HepG2 (cell line): Measurements from ENCODE around the gene CEP43. TPM values are rescaled to one million over a fixed set of nuclear protein-coding genes. Genes with fewer than 3 reads are reported as not detected.
A peak's percentile ranks its signal among the peaks of the same experiment; 100 is the strongest.

ENCODE experiments used
- ATAC-seq: fragments of 200-7000 bp; cut with Tn5 transposase; 3 replicates; pipeline ENCODE4 v1.9.1; 2020; ENCODE audit warnings: mild to moderate bottlenecking, moderate library complexity
- BruUV-seq: library from RNA; stranded (reverse); fragments of 400-500 nt; replicated peaks from 2 replicates; lab custom pipeline; 2021; lab: Mats Ljungman, UMichigan
- CTCF ChIA-PET: fragments of 300-600 bp; formaldehyde crosslinking; extraction: SDS; loops from one replicate; lab custom pipeline; 2021; ENCODE audit warnings: low total read pairs, inconsistent platforms, low intra/inter-chr PET ratio; lab: Yijun Ruan, JAX
- POLR2A ChIA-PET: fragments of 350-600 bp; sonication (Branson Sonifier 250); formaldehyde crosslinking; loops from one replicate; lab custom pipeline; 2020; ENCODE audit warnings: antibody characterized with exemption, inconsistent platforms; lab: Yijun Ruan, JAX
- DNase-seq: peaks from one replicate; pipeline ENCODE4 v3.0.0-alpha.2; 2015; ENCODE audit warnings: low spot score
- FAIRE-seq: peaks from 3 replicates; lab custom pipeline; 2011; peaks lifted over from hg19 to GRCh38; lab: Jason Lieb, UNC
- H2AFZ ChIP-seq: one replicate; pipeline ENCODE4 v1.6.1; 2011; ENCODE audit warnings: low read length, inconsistent platforms
- H3K27ac ChIP-seq: fragments of 300-600 bp; 3 replicates; pipeline ENCODE4 v1.8.0; 2011; ENCODE audit warnings: mixed run types, mild to moderate bottlenecking, mixed read lengths, low read length, inconsistent platforms; ENCODE audit not compliant: insufficient read depth; ENCODE audit errors: extremely low read length
- H3K27me3 ChIP-seq, 2 experiments: fragments of 200-600 bp in 1 of 2; 2 replicates in 1 of 2; 3 replicates in 1 of 2; pipeline versions ENCODE4 v1.6.0 to v1.8.0; 2011; ENCODE audit warnings: low read length in 2 of 2, mild to moderate bottlenecking in 2 of 2, moderate library complexity in 2 of 2, inconsistent platforms in 1 of 2; ENCODE audit not compliant: insufficient read depth in 2 of 2, control insufficient read depth in 1 of 2
- H3K36me3 ChIP-seq, 2 experiments: fragments of 200-600 bp in 1 of 2; replicated peaks in 1 of 2; 2 replicates in 1 of 2; 3 replicates in 1 of 2; pipeline versions ENCODE4 v1.5.1 to v1.8.0; 2011; ENCODE audit warnings: low read length in 2 of 2, inconsistent platforms in 1 of 2; ENCODE audit not compliant: insufficient read depth in 2 of 2, control insufficient read depth in 1 of 2
- H3K4me1 ChIP-seq: 2 replicates; pipeline ENCODE4 v1.5.1; 2012; ENCODE audit warnings: low read length, inconsistent platforms; ENCODE audit not compliant: insufficient read depth
- H3K4me2 ChIP-seq: 2 replicates; pipeline ENCODE4 v1.6.0; 2011; ENCODE audit warnings: low read depth, low read length, inconsistent platforms
- H3K4me3 ChIP-seq, 3 experiments: fragments of 200-600 bp in 1 of 3; sonication (generic), shearing (Covaris generic) in 1 of 3; replicated peaks in 1 of 3; 2 replicates each; pipeline ENCODE4 v1.5.1; 2011 to 2016; ENCODE audit warnings: low read length in 3 of 3, inconsistent platforms in 2 of 3, low read depth in 2 of 3, mild to moderate bottlenecking in 2 of 3, control low read depth in 1 of 3, mixed read lengths in 1 of 3; ENCODE audit not compliant: insufficient read depth in 1 of 3
- H3K79me2 ChIP-seq: one replicate; pipeline ENCODE4 v1.6.1; 2011; ENCODE audit warnings: low read length, inconsistent platforms; ENCODE audit not compliant: insufficient read depth
- H3K9ac ChIP-seq: 2 replicates; pipeline ENCODE4 v1.6.0; 2011; ENCODE audit warnings: mild to moderate bottlenecking, low read depth, low read length, inconsistent platforms; ENCODE audit not compliant: insufficient read depth
- H3K9me3 ChIP-seq: 2 replicates; pipeline ENCODE4 v1.5.1; 2012; ENCODE audit warnings: mild to moderate bottlenecking, low read length
- H4K20me1 ChIP-seq: 2 replicates; pipeline ENCODE4 v1.6.0; 2011; ENCODE audit warnings: inconsistent platforms, mild to moderate bottlenecking, low read length, moderate library complexity; ENCODE audit not compliant: insufficient read depth
- ATF1 ChIP-seq: IDR thresholded peaks from 2 replicates; pipeline ENCODE4 v1.6.1; 2016; ENCODE audit warnings: mild to moderate bottlenecking, control low read depth
- BHLHE40 ChIP-seq: IDR thresholded peaks from 2 replicates; pipeline ENCODE4 v1.6.1; 2011; ENCODE audit warnings: low read length, improper control_type of control experiment
- HOXA9 ChIP-seq: sonication (generic); formaldehyde crosslinking; IDR thresholded peaks from 2 replicates; pipeline ENCODE4 v1.8.1; 2022; ENCODE audit warnings: missing genetic modification reagents, mild to moderate bottlenecking, moderate library complexity, borderline replicate concordance
- MAZ ChIP-seq, 2 experiments: sonication (generic) in 1 of 2; formaldehyde crosslinking in 1 of 2; IDR thresholded peaks; 2 replicates each; pipeline versions ENCODE4 v1.5.0 to v1.6.1; 2012 to 2020; ENCODE audit warnings: low read depth in 2 of 2, mild to moderate bottlenecking in 2 of 2, borderline replicate concordance in 1 of 2, improper control_type of control experiment in 1 of 2, low read length in 1 of 2, missing genetic modification reagents in 1 of 2, moderate library complexity in 1 of 2
- MXI1 ChIP-seq: IDR thresholded peaks from 3 replicates; pipeline ENCODE4 v1.6.1; 2012; ENCODE audit warnings: low read depth, low read length, inconsistent platforms, borderline replicate concordance
- POLR2A ChIP-seq, 2 experiments: IDR thresholded peaks; 2 replicates each; pipeline ENCODE4 v1.6.1; 2011; ENCODE audit warnings: low read depth in 2 of 2, low read length in 2 of 2, mild to moderate bottlenecking in 1 of 2, moderate library complexity in 1 of 2; ENCODE audit not compliant: insufficient read depth in 1 of 2
- SMAD3 ChIP-seq: sonication (generic); formaldehyde crosslinking; IDR thresholded peaks from 2 replicates; pipeline ENCODE4 v1.4.0; 2020; ENCODE audit warnings: missing genetic modification reagents
- SP5 ChIP-seq: IDR thresholded peaks from 2 replicates; pipeline ENCODE4 v1.6.1; 2016; ENCODE audit warnings: low read depth, borderline replicate concordance
- ZBTB3 ChIP-seq: sonication (generic); formaldehyde crosslinking; IDR thresholded peaks from 2 replicates; pipeline ENCODE4 v1.4.0; 2020; ENCODE audit warnings: low read depth, mild to moderate bottlenecking, moderate library complexity, missing genetic modification reagents, borderline replicate concordance
- ZFP41 ChIP-seq: sonication (generic); formaldehyde crosslinking; IDR thresholded peaks from 2 replicates; pipeline ENCODE4 v1.4.0; 2020; ENCODE audit warnings: mild to moderate bottlenecking, missing genetic modification reagents, borderline replicate concordance
- ZNF296 ChIP-seq: sonication (generic); formaldehyde crosslinking; conservative IDR thresholded peaks from 2 replicates; pipeline ENCODE4 v1.5.0; 2020; ENCODE audit warnings: mild to moderate bottlenecking, missing genetic modification reagents
- ZNF83 ChIP-seq: sonication (generic); formaldehyde crosslinking; IDR thresholded peaks from 2 replicates; pipeline ENCODE4 v1.4.0; 2020; ENCODE audit warnings: missing genetic modification reagents, mild to moderate bottlenecking, borderline replicate concordance
- WGBS: methylation state at CpG from one replicate; pipeline ENCODE4 v1.1.6; 2017; ENCODE audit warnings: low lambda C conversion rate; 5-methylcytosine and 5-hydroxymethylcytosine counted together
- in situ Hi-C: cut with HindIII; loops from 2 replicates; pipeline ENCODE4 v1.10.0; 2017; ENCODE audit warnings: low pct_unique_long_range_greater_than_20kb; ENCODE audit not compliant: extremely low pct_ligation_motif_present
- intact Hi-C: fragments of 100-400 bp; cut with micrococcal nuclease; formaldehyde crosslinking; loops from one replicate; pipeline ENCODE4 v1.10.0; 2022; ENCODE audit not compliant: unreplicated experiment
- polyA plus RNA-seq, 8 experiments: library from polyadenylated mRNA; depleted of rRNA in 3 of 8; stranded (reverse) in 7 of 8; unstranded in 1 of 8; fragments of >200 nt; fragmentation: Illumina TruSeq in 4 of 8; extraction: Trizol in 4 of 8; gene quantifications; 2 replicates each; pipeline versions ENCODE4 v1.2.1 to v1.2.3, GENCODE V29; 2011 to 2016; ENCODE audit warnings: low read depth in 4 of 8, missing spikeins in 1 of 8, mixed read lengths in 1 of 8; ENCODE audit not compliant: insufficient read depth in 1 of 8
- total RNA-seq, 5 experiments: library from RNA; depleted of rRNA; stranded (reverse); fragments of >200 nt; fragmentation: Illumina TruSeq; extraction: Trizol; gene quantifications; 2 replicates each; pipeline ENCODE4 v1.2.3, GENCODE V29; 2016; ENCODE audit warnings: low read depth in 1 of 5
- TF ChIP-seq, protein P1 (sequence below): sonication (generic); formaldehyde crosslinking; IDR thresholded peaks from 2 replicates; pipeline ENCODE4 v1.5.1; 2020; ENCODE audit warnings: missing genetic modification reagents, mild to moderate bottlenecking, borderline replicate concordance
- TF ChIP-seq, protein P2 (sequence below): sonication (generic); formaldehyde crosslinking; IDR thresholded peaks from 2 replicates; pipeline ENCODE4 v1.4.0; 2020; ENCODE audit warnings: missing genetic modification reagents
- TF ChIP-seq, protein P3 (sequence below): sonication (generic); formaldehyde crosslinking; IDR thresholded peaks from 2 replicates; pipeline ENCODE4 v1.4.0; 2020; ENCODE audit warnings: low read depth, mild to moderate bottlenecking, missing genetic modification reagents
- TF ChIP-seq, protein P4 (sequence below): sonication (generic); formaldehyde crosslinking; IDR thresholded peaks from 2 replicates; pipeline ENCODE4 v1.4.0; 2020; ENCODE audit warnings: missing genetic modification reagents

The CEP43 gene
- total and polyA plus RNA-seq, 2 of the 13 experiments (the other 11 are each of a cell fraction or from before 2014, with no cell fraction given) = 29.3 to 73.9 TPM

DNA sequence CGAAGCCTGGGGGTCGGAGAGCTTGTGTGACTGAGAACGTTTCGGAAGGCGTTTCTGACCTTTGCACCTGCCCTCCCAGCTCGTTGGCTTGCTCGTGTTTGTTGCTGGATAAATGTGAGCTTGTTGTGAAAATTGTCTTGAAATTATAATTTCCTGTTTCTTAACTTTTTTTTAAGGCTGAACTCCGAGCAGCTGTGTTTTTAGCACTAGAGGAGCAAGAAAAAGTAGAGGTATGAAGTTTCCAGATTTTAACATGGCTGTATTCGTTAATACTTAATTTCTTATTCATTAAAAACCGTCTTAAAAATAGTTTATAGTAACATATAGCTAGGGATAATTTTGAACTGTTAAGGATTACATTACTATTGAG lies 672 bp downstream of the CEP43 start:
- ATAC-seq = no peak
- intact Hi-C loops (no loop called here), in situ Hi-C loops (loop anchor here (25.0 kb wide), 1 partner anchor 137 kb away; no protein-coding TSS in a partner anchor)
- peak overlapping the region; percentile 92 for H3K9ac ChIP-seq
- POLR2A ChIA-PET = interaction anchor here (0.6 to 3.1 kb wide), 11 partner anchors 11 to 382 kb away, joined by 3 to 18 read pairs (median 3); partner anchors contain the start of genes CCR6 and RNASET2
- peaks cover 56% of the 10 kb centered on the region for H3K4me1 ChIP-seq
- peaks cover 11 to 41% of the 10 kb centered on the region in 2 experiments for H3K36me3 ChIP-seq
- peak overlapping the region; percentile 98 for H3K4me2 ChIP-seq
- BruUV-seq = no TSS peak
- peak; percentile 34 for FAIRE-seq
- no peak overlapping the region for H2AFZ ChIP-seq
- under 1% methylated on average over 8 of the region's 10 CpGs for WGBS
- no peaks in the 10 kb centered on the region for H3K9me3 ChIP-seq
- H3K79me2 ChIP-seq = peaks cover 89% of the 10 kb centered on the region
- peaks cover 17% of the 10 kb centered on the region for H4K20me1 ChIP-seq
- peak; percentile 74 for DNase-seq
- H3K27ac ChIP-seq = peak overlapping the region; percentile 82
- CTCF ChIA-PET = interaction anchor here (1.4 kb wide), 1 partner anchor 141 kb away, joined by 3 read pairs; no protein-coding TSS in a partner anchor
- H3K27me3 ChIP-seq = no peaks in the 10 kb centered on the region; a peak in 1 of 5 replicates
- H3K4me3 ChIP-seq = peak overlapping the region; percentile 62 to 99 (median 95)
- TF ChIP-seq POLR2A (IDR thresholded peaks at IDR 0.05; ENCODE audit: insufficient read depth in 1 of 2, low read depth in 2 of 2, low read length in 2 of 2) (peak; percentile 64 to 81; a peak in 3 of 4 replicates), ZNF296 (no peak), MAZ (IDR thresholded peaks at IDR 0.05; ENCODE audit: borderline replicate concordance, low read depth, low read length) (no peak), MAZ (CRISPR knock-in tag; IDR thresholded peaks at IDR 0.05; ENCODE audit: low read depth) (no peak), SMAD3 (no peak), ZFP41 (CRISPR knock-in tag) (no peak), SP5 (peak; percentile 25; the same call in 1 of the 2 replicates), BHLHE40 (no peak), ZNF83 (CRISPR knock-in tag) (no peak), ATF1 (no peak), MXI1 (peak; percentile 51; the same call in 1 of the 3 replicates), HOXA9 (no peak), ZBTB3 (0 out of 2 replicates have a peak, but pooled peaks have one; percentile 6)
- TF ChIP-seq, protein P1, sequence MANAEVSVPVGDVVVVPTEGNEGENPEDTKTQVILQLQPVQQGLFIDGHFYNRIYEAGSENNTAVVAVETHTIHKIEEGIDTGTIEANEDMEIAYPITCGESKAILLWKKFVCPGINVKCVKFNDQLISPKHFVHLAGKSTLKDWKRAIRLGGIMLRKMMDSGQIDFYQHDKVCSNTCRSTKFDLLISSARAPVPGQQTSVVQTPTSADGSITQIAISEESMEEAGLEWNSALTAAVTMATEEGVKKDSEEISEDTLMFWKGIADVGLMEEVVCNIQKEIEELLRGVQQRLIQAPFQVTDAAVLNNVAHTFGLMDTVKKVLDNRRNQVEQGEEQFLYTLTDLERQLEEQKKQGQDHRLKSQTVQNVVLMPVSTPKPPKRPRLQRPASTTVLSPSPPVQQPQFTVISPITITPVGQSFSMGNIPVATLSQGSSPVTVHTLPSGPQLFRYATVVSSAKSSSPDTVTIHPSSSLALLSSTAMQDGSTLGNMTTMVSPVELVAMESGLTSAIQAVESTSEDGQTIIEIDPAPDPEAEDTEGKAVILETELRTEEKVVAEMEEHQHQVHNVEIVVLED (CRISPR knock-in tag) = no peak
- TF ChIP-seq, protein P2, sequence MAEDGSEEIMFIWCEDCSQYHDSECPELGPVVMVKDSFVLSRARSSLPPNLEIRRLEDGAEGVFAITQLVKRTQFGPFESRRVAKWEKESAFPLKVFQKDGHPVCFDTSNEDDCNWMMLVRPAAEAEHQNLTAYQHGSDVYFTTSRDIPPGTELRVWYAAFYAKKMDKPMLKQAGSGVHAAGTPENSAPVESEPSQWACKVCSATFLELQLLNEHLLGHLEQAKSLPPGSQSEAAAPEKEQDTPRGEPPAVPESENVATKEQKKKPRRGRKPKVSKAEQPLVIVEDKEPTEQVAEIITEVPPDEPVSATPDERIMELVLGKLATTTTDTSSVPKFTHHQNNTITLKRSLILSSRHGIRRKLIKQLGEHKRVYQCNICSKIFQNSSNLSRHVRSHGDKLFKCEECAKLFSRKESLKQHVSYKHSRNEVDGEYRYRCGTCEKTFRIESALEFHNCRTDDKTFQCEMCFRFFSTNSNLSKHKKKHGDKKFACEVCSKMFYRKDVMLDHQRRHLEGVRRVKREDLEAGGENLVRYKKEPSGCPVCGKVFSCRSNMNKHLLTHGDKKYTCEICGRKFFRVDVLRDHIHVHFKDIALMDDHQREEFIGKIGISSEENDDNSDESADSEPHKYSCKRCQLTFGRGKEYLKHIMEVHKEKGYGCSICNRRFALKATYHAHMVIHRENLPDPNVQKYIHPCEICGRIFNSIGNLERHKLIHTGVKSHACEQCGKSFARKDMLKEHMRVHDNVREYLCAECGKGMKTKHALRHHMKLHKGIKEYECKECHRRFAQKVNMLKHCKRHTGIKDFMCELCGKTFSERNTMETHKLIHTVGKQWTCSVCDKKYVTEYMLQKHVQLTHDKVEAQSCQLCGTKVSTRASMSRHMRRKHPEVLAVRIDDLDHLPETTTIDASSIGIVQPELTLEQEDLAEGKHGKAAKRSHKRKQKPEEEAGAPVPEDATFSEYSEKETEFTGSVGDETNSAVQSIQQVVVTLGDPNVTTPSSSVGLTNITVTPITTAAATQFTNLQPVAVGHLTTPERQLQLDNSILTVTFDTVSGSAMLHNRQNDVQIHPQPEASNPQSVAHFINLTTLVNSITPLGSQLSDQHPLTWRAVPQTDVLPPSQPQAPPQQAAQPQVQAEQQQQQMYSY (CRISPR knock-in tag) = peak; percentile 2; the same call in 1 of the 2 replicates
- TF ChIP-seq, protein P3, sequence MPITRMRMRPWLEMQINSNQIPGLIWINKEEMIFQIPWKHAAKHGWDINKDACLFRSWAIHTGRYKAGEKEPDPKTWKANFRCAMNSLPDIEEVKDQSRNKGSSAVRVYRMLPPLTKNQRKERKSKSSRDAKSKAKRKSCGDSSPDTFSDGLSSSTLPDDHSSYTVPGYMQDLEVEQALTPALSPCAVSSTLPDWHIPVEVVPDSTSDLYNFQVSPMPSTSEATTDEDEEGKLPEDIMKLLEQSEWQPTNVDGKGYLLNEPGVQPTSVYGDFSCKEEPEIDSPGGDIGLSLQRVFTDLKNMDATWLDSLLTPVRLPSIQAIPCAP (CRISPR knock-in tag) = no peak
- TF ChIP-seq, protein P4, sequence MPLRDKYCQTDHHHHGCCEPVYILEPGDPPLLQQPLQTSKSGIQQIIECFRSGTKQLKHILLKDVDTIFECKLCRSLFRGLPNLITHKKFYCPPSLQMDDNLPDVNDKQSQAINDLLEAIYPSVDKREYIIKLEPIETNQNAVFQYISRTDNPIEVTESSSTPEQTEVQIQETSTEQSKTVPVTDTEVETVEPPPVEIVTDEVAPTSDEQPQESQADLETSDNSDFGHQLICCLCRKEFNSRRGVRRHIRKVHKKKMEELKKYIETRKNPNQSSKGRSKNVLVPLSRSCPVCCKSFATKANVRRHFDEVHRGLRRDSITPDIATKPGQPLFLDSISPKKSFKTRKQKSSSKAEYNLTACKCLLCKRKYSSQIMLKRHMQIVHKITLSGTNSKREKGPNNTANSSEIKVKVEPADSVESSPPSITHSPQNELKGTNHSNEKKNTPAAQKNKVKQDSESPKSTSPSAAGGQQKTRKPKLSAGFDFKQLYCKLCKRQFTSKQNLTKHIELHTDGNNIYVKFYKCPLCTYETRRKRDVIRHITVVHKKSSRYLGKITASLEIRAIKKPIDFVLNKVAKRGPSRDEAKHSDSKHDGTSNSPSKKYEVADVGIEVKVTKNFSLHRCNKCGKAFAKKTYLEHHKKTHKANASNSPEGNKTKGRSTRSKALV (CRISPR knock-in tag) = no peak
